Stimulated activated CD8-positive, alpha-beta memory T cell treated with anti-CD3 and anti-CD28 coated beads, Interleukin-2, amount 100 ng/mL, for 48 hours (primary cell): ENCODE data around the gene TTC24.
A peak's percentile ranks its signal among the peaks of the same experiment; 100 is the strongest.
"Not testable (repeated sequence)": the region's sequence is repeated elsewhere in the genome, so short reads cannot be mapped to it uniquely, and the experiment has no call there.

Experiments used
- DNase-seq, 2 donors: peaks; one replicate each; pipeline ENCODE4 v3.0.0-alpha.2; 2020; ENCODE audit warnings: low read depth in 2 of 2

The TTC24 gene

GRCh38 chr1:156586892-156587477 is 7.5 kb downstream of the TTC24 start:
- no peak for DNase-seq

DNA sequence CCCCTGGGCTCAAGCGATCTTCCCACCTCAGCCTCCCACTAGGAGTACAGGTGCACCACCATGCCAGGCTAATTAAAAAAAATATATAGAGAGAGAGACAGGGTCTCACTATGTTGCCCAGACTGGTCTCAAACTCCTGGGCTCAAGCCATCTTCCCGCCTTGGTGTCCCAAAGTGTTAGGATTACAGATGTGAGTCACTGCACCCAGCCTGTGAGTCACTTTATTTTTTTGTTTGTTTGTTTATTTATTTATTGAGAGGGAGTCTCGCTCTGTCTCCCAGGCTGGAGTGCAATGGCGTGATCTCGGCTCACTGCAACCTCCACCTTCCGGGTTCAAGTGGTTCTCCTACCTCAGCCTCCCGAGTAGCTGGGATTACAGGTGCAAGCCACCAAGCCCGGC is 8.4 kb downstream of the TTC24 start:
- not testable (repeated sequence) for DNase-seq

DNA sequence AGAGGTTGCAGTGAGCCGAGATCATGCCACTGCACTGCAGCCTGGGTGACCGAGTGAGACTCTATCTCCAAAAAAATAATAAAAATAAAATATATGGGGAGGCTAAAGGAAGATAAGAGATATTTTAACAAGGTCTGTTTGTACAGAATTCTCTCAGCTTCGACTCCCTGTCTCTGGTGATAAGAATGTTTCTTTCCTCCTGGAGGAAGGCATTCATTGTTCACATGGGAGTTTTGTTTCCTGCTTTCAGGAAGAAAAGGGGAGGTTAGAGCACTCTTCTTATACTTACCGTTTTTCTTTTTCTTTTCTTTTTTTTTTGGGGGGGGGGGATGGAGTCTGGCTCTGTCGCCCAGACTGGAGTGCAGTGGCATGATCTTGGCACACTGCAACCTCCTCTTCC is 10.0 kb downstream of the TTC24 start:
- DNase-seq, result no peak

GRCh38 chr1:156590326-156591180 is 11.0 kb downstream of the TTC24 start:
- DNase-seq, result no peak

GRCh38 chr1:156591181-156591431 is 11.6 kb downstream of the TTC24 start:
- DNase-seq, result no peak

- DNase-seq, result peak; percentile 52 to 64
Observed at GRCh38 chr1:156591432-156592157, 12.1 kb downstream of the TTC24 start, which contains the start of gene NAXE. NAXE (plus strand) TSS chr1:156591776; CDS start chr1:156591805, 29 bp downstream.

DNA sequence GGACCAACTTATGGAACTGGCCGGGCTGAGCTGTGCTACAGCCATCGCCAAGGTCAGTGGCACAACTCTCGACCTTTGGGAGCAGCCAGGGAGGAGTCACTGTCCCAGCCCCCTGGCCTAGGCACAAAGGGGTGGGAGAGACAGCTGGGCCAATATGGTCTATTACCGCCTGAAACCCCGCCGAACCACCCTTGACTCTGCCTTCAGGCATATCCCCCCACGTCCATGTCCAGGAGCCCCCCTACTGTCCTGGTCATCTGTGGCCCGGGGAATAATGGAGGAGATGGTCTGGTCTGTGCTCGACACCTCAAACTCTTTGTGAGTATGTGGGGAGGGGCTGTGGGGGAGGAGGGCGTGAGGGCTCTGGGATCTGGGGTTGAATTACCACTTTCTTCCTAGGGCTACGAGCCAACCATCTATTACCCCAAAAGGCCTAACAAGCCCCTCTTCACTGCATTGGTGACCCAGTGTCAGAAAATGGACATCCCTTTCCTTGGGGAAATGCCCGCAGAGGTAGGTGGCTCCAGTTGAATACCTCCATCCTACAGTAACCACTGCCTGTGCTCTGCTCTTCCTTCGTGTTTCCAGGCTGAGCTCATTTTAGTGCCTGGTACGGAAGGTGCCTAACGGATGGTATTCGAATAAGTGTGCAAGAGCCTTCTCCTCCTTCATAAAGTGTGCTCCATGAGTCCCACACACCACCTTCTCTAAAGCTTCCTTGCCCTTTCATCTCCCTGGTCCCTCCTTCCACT is 12.8 kb downstream of the TTC24 start:
- DNase-seq, result no peak

DNA sequence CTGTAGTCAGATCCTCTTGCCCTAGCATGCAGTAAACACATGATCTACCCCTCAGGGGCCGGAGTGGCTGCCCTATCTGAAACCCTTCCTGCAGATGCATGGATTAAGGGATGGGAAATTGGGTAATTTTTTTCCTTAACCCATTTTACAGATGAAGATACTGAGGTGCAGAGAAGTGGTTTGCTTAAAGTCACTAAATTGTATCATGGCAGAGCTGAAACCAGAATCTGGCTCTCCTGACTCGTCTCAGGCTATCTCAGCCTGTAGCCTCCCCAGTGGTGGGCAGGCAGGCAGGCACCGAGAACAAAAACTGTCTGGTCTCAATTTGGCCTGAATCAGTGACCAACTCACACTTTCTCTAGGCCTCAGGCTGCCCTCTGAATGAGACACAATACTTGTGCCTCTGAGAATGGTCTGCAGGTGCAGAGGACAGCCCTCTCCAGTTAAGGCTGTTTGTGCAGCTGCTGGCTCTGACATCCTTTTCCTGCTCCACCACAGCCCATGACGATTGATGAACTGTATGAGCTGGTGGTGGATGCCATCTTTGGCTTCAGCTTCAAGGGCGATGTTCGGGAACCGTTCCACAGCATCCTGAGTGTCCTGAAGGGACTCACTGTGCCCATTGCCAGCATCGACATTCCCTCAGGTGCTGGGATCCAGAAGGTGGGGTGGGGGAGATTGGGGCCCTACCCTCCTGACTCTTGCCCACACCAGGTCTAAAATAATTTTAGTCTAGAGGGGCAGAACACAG is 13.6 kb downstream of the TTC24 start:
- DNase-seq, result no peak

DNA sequence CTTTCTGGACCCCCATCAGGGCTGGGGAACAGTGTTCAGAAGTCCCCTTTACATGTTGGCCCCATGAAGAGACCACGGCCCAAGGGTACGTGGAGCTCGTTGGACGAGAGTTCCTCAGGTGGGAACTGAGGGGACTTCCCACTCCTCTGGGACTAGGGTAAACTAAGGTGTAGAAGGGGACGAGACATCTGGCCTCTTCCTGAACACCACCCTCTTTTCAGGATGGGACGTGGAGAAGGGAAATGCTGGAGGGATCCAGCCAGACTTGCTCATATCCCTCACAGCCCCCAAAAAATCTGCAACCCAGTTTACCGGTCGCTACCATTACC is 14.1 kb downstream of the TTC24 start:
- no peak for DNase-seq

DNA sequence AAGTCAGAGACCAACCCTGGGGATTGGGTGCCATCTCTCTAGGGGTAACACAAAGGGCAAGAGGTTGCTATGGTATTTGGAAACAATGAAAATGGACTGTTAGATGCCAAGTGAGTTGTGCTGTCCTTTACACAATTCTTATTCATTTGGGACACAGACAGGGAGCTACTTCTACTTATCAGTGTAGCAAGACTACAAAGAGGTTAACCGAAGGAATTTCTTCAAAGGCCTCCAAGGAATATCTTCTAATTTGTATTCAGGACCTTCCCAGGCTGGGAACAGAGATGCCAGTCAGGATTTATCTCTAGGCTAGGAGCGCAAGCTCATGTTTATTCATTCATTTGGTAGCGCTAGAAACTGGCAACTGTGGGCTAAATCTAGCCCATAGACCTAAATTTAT is 14.7 kb downstream of the TTC24 start:
- no peak for DNase-seq

- DNase-seq, result no peak
Observed at GRCh38 chr1:156595016-156595415, 15.5 kb downstream of the TTC24 start.

GRCh38 chr1:156596426-156596825 is 16.9 kb downstream of the TTC24 start:
- no peak for DNase-seq

GRCh38 chr1:156598125-156598524 is 18.6 kb downstream of the TTC24 start:
- no peak for DNase-seq

DNA sequence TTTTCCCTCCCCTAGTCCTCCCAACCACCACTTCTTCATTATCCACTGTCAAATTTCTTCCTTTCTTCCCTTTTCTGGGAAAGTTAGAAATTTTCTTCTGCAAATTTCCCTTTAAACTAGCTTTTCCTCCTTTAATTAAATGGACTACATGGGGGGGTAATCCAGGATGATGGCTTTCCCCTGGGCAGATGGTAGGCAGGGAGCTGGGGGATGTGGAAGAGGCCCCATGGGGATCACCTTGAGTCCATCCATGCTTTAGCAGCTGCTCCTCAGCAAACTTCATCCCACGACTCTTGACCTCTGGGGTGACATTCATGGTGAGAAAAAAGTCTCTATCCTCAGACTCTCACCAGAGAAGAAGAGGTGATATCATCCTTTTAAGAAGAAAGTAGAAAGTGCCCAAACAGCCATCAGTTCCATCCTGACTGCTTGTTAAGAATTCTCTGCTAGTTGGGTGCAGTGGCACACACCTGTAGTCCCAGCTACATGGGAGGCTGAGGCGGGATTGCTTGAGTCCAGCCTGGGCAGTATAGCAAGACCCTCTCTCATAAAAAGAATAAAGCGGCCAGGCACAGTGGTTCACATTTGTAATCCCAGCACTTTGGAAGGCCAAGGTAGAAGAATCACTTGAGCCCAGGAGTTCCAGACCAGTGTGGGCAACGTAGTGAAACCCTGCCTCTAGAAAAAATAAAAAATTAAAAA is 19.4 kb downstream of the TTC24 start:
- no peak for DNase-seq

GRCh38 chr1:156599811-156600210 is 20.3 kb downstream of the TTC24 start:
- no peak for DNase-seq

GRCh38 chr1:156600733-156601121 is 21.2 kb downstream of the TTC24 start:
- no peak for DNase-seq

- peak; percentile 65 to 71 for DNase-seq
Observed at GRCh38 chr1:156601122-156601830, 21.8 kb downstream of the TTC24 start, which contains the start of gene GPATCH4. GPATCH4 (minus strand) TSS chr1:156601479.

DNA sequence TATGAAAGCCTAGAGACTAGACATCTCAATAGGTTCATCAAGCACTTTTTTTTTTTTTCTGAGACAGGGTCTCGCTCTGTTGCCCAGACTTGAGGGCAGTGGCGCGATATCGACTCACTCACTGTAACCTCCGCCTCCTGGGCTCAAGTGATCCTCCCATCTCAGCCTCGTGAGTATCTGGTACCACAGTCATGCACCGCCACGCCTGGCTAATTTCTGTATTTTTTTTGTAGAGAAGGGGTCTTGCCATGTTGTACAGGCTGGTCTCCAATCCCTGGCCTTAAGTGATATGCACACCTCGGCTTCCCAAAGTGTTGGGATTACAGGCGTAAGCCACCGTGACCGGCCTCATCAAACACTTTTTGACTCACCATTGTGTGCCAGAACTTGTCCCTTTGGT is 22.4 kb downstream of the TTC24 start:
- DNase-seq, result no peak

GRCh38 chr1:156602557-156602993 is 23.1 kb downstream of the TTC24 start:
- no peak for DNase-seq

- DNase-seq, result not testable (repeated sequence)
Observed at GRCh38 chr1:156607344-156607743, 27.8 kb downstream of the TTC24 start.
